Measurements from ENCODE around the gene SLC24A3. TPM values are rescaled to one million over a fixed set of nuclear protein-coding genes. Genes with fewer than 3 reads are reported as not detected.

SLC24A3 gene
- polyA plus RNA-seq, 1 donor (not counting 4 experiments of a cell fraction or from before 2014, with no cell fraction given) = 0.17 TPM

GRCh38 chr20:19734811-19735210 lies 522.4 kb downstream of the SLC24A3 start:
- H2AFZ ChIP-seq (ENCODE audit: control insufficient read depth, low read length) = no peak overlapping the region
- FAIRE-seq = no peak
- H3K4me2 ChIP-seq (ENCODE audit: control insufficient read depth, extremely low read depth, insufficient read depth, low read depth, low read length) = no peak overlapping the region
- DNase-seq (ENCODE audit: low read depth, low spot score) = no peak
- H3K9me3 ChIP-seq (ENCODE audit: control insufficient read depth, low read depth, low read length) = no peaks in the 10 kb centered on the region
- H4K20me1 ChIP-seq (ENCODE audit: control insufficient read depth, extremely low read depth, insufficient read depth, low read length) = no peaks in the 10 kb centered on the region
- no peak overlapping the region for H3K9ac ChIP-seq (ENCODE audit: control insufficient read depth, extremely low read depth, insufficient read depth, low read length)
- no peaks in the 10 kb centered on the region for H3K79me2 ChIP-seq (ENCODE audit: control insufficient read depth, insufficient read depth, low read length)
- no peak overlapping the region for H3K4me3 ChIP-seq (ENCODE audit: control insufficient read depth in 2 of 3, extremely low read depth in 1 of 3, insufficient read depth in 2 of 3, low read depth in 1 of 3, low read length in 3 of 3)
- TF ChIP-seq CTCF (optimal IDR thresholded peaks at IDR 0.05 in 1 of 3, IDR thresholded peaks at IDR 0.05 in 1 of 3, conservative IDR thresholded peaks at IDR 0.05 in 1 of 3; ENCODE audit: extremely low read depth in 1 of 3, insufficient read depth in 2 of 3, low read length in 3 of 3) (no peak), EZH2 (IDR thresholded peaks at IDR 0.05; ENCODE audit: low read length) (no peak)
- peaks cover 25% of the 10 kb centered on the region for H3K4me1 ChIP-seq (ENCODE audit: control insufficient read depth, extremely low read depth, insufficient read depth, low read length)
- peak overlapping the region; percentile 88 for H3K27ac ChIP-seq (ENCODE audit: control insufficient read depth, insufficient read depth, low read length)
- H3K36me3 ChIP-seq (ENCODE audit: control insufficient read depth in 2 of 2, extremely low read depth in 1 of 2, insufficient read depth in 2 of 2, low read length in 2 of 2) = no peaks in the 10 kb centered on the region
- no peaks in the 10 kb centered on the region for H3K9me1 ChIP-seq (ENCODE audit: control insufficient read depth, extremely low read depth, insufficient read depth, low read length)
- dilution Hi-C loops (cut with MboI; ENCODE audit: extremely low pct_ligation_motif_present, low sequenced_read_pairs) = no loop called here
- no peaks in the 10 kb centered on the region for H3K27me3 ChIP-seq (ENCODE audit: control insufficient read depth, extremely low read depth, insufficient read depth, low read length)

- H3K4me2 ChIP-seq (ENCODE audit: control insufficient read depth, extremely low read depth, insufficient read depth, low read depth, low read length) = peak overlapping the region; percentile 39
- no peaks in the 10 kb centered on the region for H3K27me3 ChIP-seq (ENCODE audit: control insufficient read depth, extremely low read depth, insufficient read depth, low read length)
- DNase-seq (ENCODE audit: low read depth, low spot score) (peak; percentile 82), FAIRE-seq (peak; percentile 91)
- H3K79me2 ChIP-seq (ENCODE audit: control insufficient read depth, insufficient read depth, low read length) = no peaks in the 10 kb centered on the region
- TF ChIP-seq EZH2 (IDR thresholded peaks at IDR 0.05; ENCODE audit: low read length) (no peak), CTCF (optimal IDR thresholded peaks at IDR 0.05 in 1 of 3, IDR thresholded peaks at IDR 0.05 in 1 of 3, conservative IDR thresholded peaks at IDR 0.05 in 1 of 3; ENCODE audit: extremely low read depth in 1 of 3, insufficient read depth in 2 of 3, low read length in 3 of 3) (no peak)
- no peaks in the 10 kb centered on the region for H3K36me3 ChIP-seq (ENCODE audit: control insufficient read depth in 2 of 2, extremely low read depth in 1 of 2, insufficient read depth in 2 of 2, low read length in 2 of 2)
- dilution Hi-C loops (cut with MboI; ENCODE audit: extremely low pct_ligation_motif_present, low sequenced_read_pairs) = no loop called here
- H2AFZ ChIP-seq (ENCODE audit: control insufficient read depth, low read length) = peak overlapping the region; percentile 24
- H4K20me1 ChIP-seq (ENCODE audit: control insufficient read depth, extremely low read depth, insufficient read depth, low read length) = no peaks in the 10 kb centered on the region
- H3K9ac ChIP-seq (ENCODE audit: control insufficient read depth, extremely low read depth, insufficient read depth, low read length) = peak overlapping the region; percentile 26
- H3K4me3 ChIP-seq (ENCODE audit: control insufficient read depth in 2 of 3, extremely low read depth in 1 of 3, insufficient read depth in 2 of 3, low read depth in 1 of 3, low read length in 3 of 3) = no peak overlapping the region
- no peaks in the 10 kb centered on the region for H3K9me3 ChIP-seq (ENCODE audit: control insufficient read depth, low read depth, low read length)
- peaks cover 25% of the 10 kb centered on the region for H3K4me1 ChIP-seq (ENCODE audit: control insufficient read depth, extremely low read depth, insufficient read depth, low read length)
- no peaks in the 10 kb centered on the region for H3K9me1 ChIP-seq (ENCODE audit: control insufficient read depth, extremely low read depth, insufficient read depth, low read length)
- peak overlapping the region; percentile 88 for H3K27ac ChIP-seq (ENCODE audit: control insufficient read depth, insufficient read depth, low read length)
Measured at GRCh38 chr20:19735446-19735845, 523.0 kb downstream of the SLC24A3 start.
